ENCODE data around the gene WWOX.

GRCh38 chr16:78560997-78561396, 461.5 kb downstream of the WWOX start:
- TF ChIP-seq JUNB (IDR thresholded peaks at IDR 0.05) (no peak), MYC (IDR thresholded peaks at IDR 0.05; ENCODE audit: borderline replicate concordance, low read length) (no peak), CTCF (IDR thresholded peaks at IDR 0.05) (no peak), E2F6 (IDR thresholded peaks at IDR 0.05; ENCODE audit: borderline replicate concordance, low read depth) (no peak), POLR2A (IDR thresholded peaks at IDR 0.05; ENCODE audit: low read length) (no peak), EP300 (IDR thresholded peaks at IDR 0.05) (no peak), RAD21 (conservative IDR thresholded peaks at IDR 0.05 in 1 of 2, IDR thresholded peaks at IDR 0.05 in 1 of 2) (no peak), POLR2AphosphoS2 (conservative IDR thresholded peaks at IDR 0.05; ENCODE audit: low read length) (no peak), RCOR1 (IDR thresholded peaks at IDR 0.05; ENCODE audit: low read depth, low read length) (no peak), USF2 (IDR thresholded peaks at IDR 0.05) (no peak), NFE2L2 (conservative IDR thresholded peaks at IDR 0.05; ENCODE audit: low read length) (no peak), MAX (IDR thresholded peaks at IDR 0.05) (no peak)
